SKM-1 treated with dmso at 0.1 percent for 144 hours (cell line): Measurements from ENCODE around the gene CAPN11.
A peak's percentile ranks its signal among the peaks of the same experiment; 100 is the strongest.

Experiments
- DNase-seq: peaks from one replicate; lab custom pipeline; 2025; ENCODE audit not compliant: unreplicated experiment; lab: John Stamatoyannopoulos, UW

Gene CAPN11

GRCh38 chr6:44158770-44159228 is at the start of gene CAPN11:
CAPN11 (plus strand) TSS chr6:44158820; CDS start chr6:44158849, 29 bp downstream.
- DNase-seq, result no peak

- no peak for DNase-seq
Measured at GRCh38 chr6:44109212-44109611, 49.4 kb upstream of the CAPN11 start.

GRCh38 chr6:44110005-44110676 is 48.5 kb upstream of the CAPN11 start:
- no peak for DNase-seq

- no peak for DNase-seq
Measured at GRCh38 chr6:44110966-44111365, 47.7 kb upstream of the CAPN11 start.

GRCh38 chr6:44111434-44112417 is 46.9 kb upstream of the CAPN11 start:
- DNase-seq, result no peak

- DNase-seq, result no peak
Measured at GRCh38 chr6:44113414-44113813, 45.2 kb upstream of the CAPN11 start.

GRCh38 chr6:44115866-44116265 is 42.8 kb upstream of the CAPN11 start:
- DNase-seq, result no peak

GRCh38 chr6:44116641-44117382 is 41.8 kb upstream of the CAPN11 start:
- no peak for DNase-seq

GRCh38 chr6:44117397-44118128 is 41.1 kb upstream of the CAPN11 start:
- DNase-seq, result no peak

GRCh38 chr6:44119704-44120262 is 38.8 kb upstream of the CAPN11 start:
- DNase-seq, result no peak

- DNase-seq, result no peak
Measured at GRCh38 chr6:44120692-44121443, 37.8 kb upstream of the CAPN11 start.

- no peak for DNase-seq
Measured at GRCh38 chr6:44122801-44123200, 35.8 kb upstream of the CAPN11 start.

- DNase-seq, result no peak
Measured at GRCh38 chr6:44123544-44123943, 35.1 kb upstream of the CAPN11 start.

GRCh38 chr6:44126320-44127149 is 32.1 kb upstream of the CAPN11 start:
- DNase-seq, result peak; percentile 33

GRCh38 chr6:44127186-44128019 is 31.2 kb upstream of the CAPN11 start, which contains the start of the genes MRPL14 and TMEM63B:
MRPL14 (minus strand) TSS chr6:44127452; CDS start chr6:44116611, 10,841 bp downstream.
TMEM63B (plus strand) TSS chr6:44127554; CDS start chr6:44134585, 7,031 bp downstream.
- DNase-seq, result peak; percentile 67

GRCh38 chr6:44128020-44128917 is 30.4 kb upstream of the CAPN11 start:
- DNase-seq, result no peak
